Measurements from ENCODE around the gene GNAT1. TPM values are rescaled to one million over a fixed set of nuclear protein-coding genes. Genes with fewer than 3 reads are reported as not detected.

GNAT1 gene
- total and polyA plus RNA-seq, 2 of the 13 experiments (the other 11 are each of a cell fraction or from before 2014, with no cell fraction given): 0.15 TPM; not detected in 1

GRCh38 chr3:50195501-50196252 lies 4.3 kb downstream of the GNAT1 start (continued):
- TF ChIP-seq, protein P1, sequence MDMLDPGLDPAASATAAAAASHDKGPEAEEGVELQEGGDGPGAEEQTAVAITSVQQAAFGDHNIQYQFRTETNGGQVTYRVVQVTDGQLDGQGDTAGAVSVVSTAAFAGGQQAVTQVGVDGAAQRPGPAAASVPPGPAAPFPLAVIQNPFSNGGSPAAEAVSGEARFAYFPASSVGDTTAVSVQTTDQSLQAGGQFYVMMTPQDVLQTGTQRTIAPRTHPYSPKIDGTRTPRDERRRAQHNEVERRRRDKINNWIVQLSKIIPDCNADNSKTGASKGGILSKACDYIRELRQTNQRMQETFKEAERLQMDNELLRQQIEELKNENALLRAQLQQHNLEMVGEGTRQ (IDR thresholded peaks at IDR 0.05; ENCODE audit: low read depth, low read length): no peak; the same call in 1 of the 2 replicates
- TF ChIP-seq, protein P1 (CRISPR knock-in tag; IDR thresholded peaks at IDR 0.05; ENCODE audit: borderline replicate concordance): peak; percentile 67; the same call in 1 of the 2 replicates
- TF ChIP-seq MTA1 (CRISPR knock-in tag; IDR thresholded peaks at IDR 0.05; ENCODE audit: borderline replicate concordance) (peak; percentile 82), ZNF792 (CRISPR knock-in tag; IDR thresholded peaks at IDR 0.05) (peak; percentile 65), CAMTA2 (CRISPR knock-in tag; IDR thresholded peaks at IDR 0.05; ENCODE audit: borderline replicate concordance) (no peak), PPARG (CRISPR knock-in tag; conservative IDR thresholded peaks at IDR 0.05) (peak; percentile 63; the same call in 1 of the 2 replicates), ZNF317 (CRISPR knock-in tag; IDR thresholded peaks at IDR 0.05) (peak; percentile 47; the same call in 1 of the 2 replicates), POLR2A (IDR thresholded peaks at IDR 0.05; ENCODE audit: insufficient read depth in 1 of 2, low read depth in 2 of 2, low read length in 2 of 2) (peak in 1 of 2 experiments; percentile 92; a peak in 2 of 4 replicates), SNAPC4 (CRISPR knock-in tag; IDR thresholded peaks at IDR 0.05) (no peak), ZNF563 (CRISPR knock-in tag; IDR thresholded peaks at IDR 0.05) (peak; percentile 66; the same call in 1 of the 2 replicates), SALL2 (CRISPR knock-in tag; IDR thresholded peaks at IDR 0.05) (peak; percentile 69; the same call in 1 of the 2 replicates), KDM1A (CRISPR knock-in tag; IDR thresholded peaks at IDR 0.05) (no peak), ATF7-NPFF (CRISPR knock-in tag; IDR thresholded peaks at IDR 0.05; ENCODE audit: low read depth) (peak; percentile 67; the same call in 1 of the 2 replicates), CBFB (CRISPR knock-in tag; IDR thresholded peaks at IDR 0.05) (peak; percentile 30; the same call in 1 of the 2 replicates), MXD1 (CRISPR knock-in tag; IDR thresholded peaks at IDR 0.05) (peak; percentile 80), NFE2L2 (IDR thresholded peaks at IDR 0.05; ENCODE audit: low read length) (peak; percentile 90), NPAS2 (CRISPR knock-in tag; IDR thresholded peaks at IDR 0.05; ENCODE audit: borderline replicate concordance) (no peak), SNRNP70 (IDR thresholded peaks at IDR 0.05; ENCODE audit: low read depth, low read length) (no peak), RAD51 (IDR thresholded peaks at IDR 0.05; ENCODE audit: borderline replicate concordance) (no peak), MTF1 (CRISPR knock-in tag; IDR thresholded peaks at IDR 0.05) (no peak), AKAP8 (CRISPR knock-in tag; IDR thresholded peaks at IDR 0.05) (no peak), ZNF660 (CRISPR knock-in tag; IDR thresholded peaks at IDR 0.05; ENCODE audit: borderline replicate concordance, low read depth) (no peak), ZFP41 (CRISPR knock-in tag; IDR thresholded peaks at IDR 0.05; ENCODE audit: borderline replicate concordance) (no peak)

All from HepG2 (cell line).